GM12892 (cell line): ENCODE measurements around the gene TRMT1L.

Experiments
- POLR2A ChIP-seq: IDR thresholded peaks from 2 replicates; pipeline ENCODE4 v1.6.1; 2011; ENCODE audit warnings: low read depth, low read length, control low read depth
- POLR2AphosphoS5 ChIP-seq: IDR thresholded peaks from 2 replicates; pipeline ENCODE4 v1.6.1; 2011; ENCODE audit warnings: low read depth, low read length, control low read depth
- TAF1 ChIP-seq: IDR thresholded peaks from 2 replicates; pipeline ENCODE4 v1.6.1; 2011; ENCODE audit warnings: low read depth, mild to moderate bottlenecking, control low read depth, low read length, borderline replicate concordance

GRCh38 chr1:185129708-185130107, 27.0 kb downstream of the TRMT1L start:
- TF ChIP-seq POLR2A (no peak), POLR2AphosphoS5 (no peak), TAF1 (no peak)
